ENCODE data around the gene COX7B. TPM values are rescaled to one million over a fixed set of nuclear protein-coding genes. Genes with fewer than 3 reads are reported as not detected.

Gene COX7B
- total and polyA plus RNA-seq, 2 of the 8 experiments (the other 6 are each of a cell fraction or from before 2014, with no cell fraction given) = 268 to 974 TPM

GRCh38 chrX:77893713-77894112 lies 5.6 kb upstream of the COX7B start (continued):
- no peak for TF ChIP-seq CTBP2 (IDR thresholded peaks at IDR 0.05; ENCODE audit: borderline replicate concordance, insufficient read depth, insufficient read length, low read length)
- TF ChIP-seq CHD1 (IDR thresholded peaks at IDR 0.05; ENCODE audit: low read depth, low read length) = no peak
- no peak for TF ChIP-seq POLR2AphosphoS5 (IDR thresholded peaks at IDR 0.05; ENCODE audit: low read depth, low read length)
